ACHN (cell line): ENCODE results near the gene SLC51B.
"Not testable (repeated sequence)": the region's sequence is repeated elsewhere in the genome, so short reads cannot be mapped to it uniquely, and the experiment has no call there.

ENCODE experiments used
- DNase-seq: peaks from one replicate; pipeline ENCODE4 v3.0.0-alpha.2; 2015
- in situ Hi-C: cut with HindIII; loops from 2 replicates; pipeline ENCODE4 v1.10.0; 2017; ENCODE audit warnings: low sequenced_read_pairs, low pct_ligation_motif_present, low pct_unique_long_range_greater_than_20kb

Gene SLC51B

GRCh38 chr15:65091946-65092770 is 47.0 kb downstream of the SLC51B start:
- in situ Hi-C loops, result no loop called here
- no peak for DNase-seq

GRCh38 chr15:65092911-65093792 is 48.0 kb downstream of the SLC51B start:
- in situ Hi-C loops, result no loop called here
- no peak for DNase-seq

- in situ Hi-C loops, DNase-seq: not testable (repeated sequence)
Measured at GRCh38 chr15:65093793-65094170, 48.6 kb downstream of the SLC51B start.

GRCh38 chr15:65094294-65094995 is 49.3 kb downstream of the SLC51B start:
- DNase-seq, result no peak
- in situ Hi-C loops, result no loop called here

- in situ Hi-C loops, result no loop called here
- DNase-seq, result no peak
Measured at GRCh38 chr15:65095011-65095746, 50.0 kb downstream of the SLC51B start.

- in situ Hi-C loops, result no loop called here
- no peak for DNase-seq
Measured at GRCh38 chr15:65095747-65096104, 50.5 kb downstream of the SLC51B start.

- in situ Hi-C loops, result no loop called here
- DNase-seq, result no peak
Measured at GRCh38 chr15:65096481-65097385, 51.5 kb downstream of the SLC51B start.

GRCh38 chr15:65097651-65098263 is 52.6 kb downstream of the SLC51B start:
- DNase-seq, result no peak
- in situ Hi-C loops, result no loop called here

- in situ Hi-C loops, result no loop called here
- no peak for DNase-seq
Measured at GRCh38 chr15:65099336-65099735, 54.1 kb downstream of the SLC51B start.

GRCh38 chr15:65099801-65100200 is 54.6 kb downstream of the SLC51B start:
- DNase-seq, in situ Hi-C loops: not testable (repeated sequence)

GRCh38 chr15:65100442-65100841 is 55.3 kb downstream of the SLC51B start:
- DNase-seq, result no peak
- in situ Hi-C loops, result no loop called here

GRCh38 chr15:65101411-65101890 is 56.3 kb downstream of the SLC51B start:
- DNase-seq, result peak; percentile 42
- in situ Hi-C loops, result no loop called here

GRCh38 chr15:65101891-65102708 is 56.9 kb downstream of the SLC51B start:
- no peak for DNase-seq
- in situ Hi-C loops, result no loop called here

- in situ Hi-C loops, result no loop called here
- no peak for DNase-seq
Measured at GRCh38 chr15:65102912-65103311, 57.7 kb downstream of the SLC51B start.
